ENCODE data around the gene ERCC5. TPM values are rescaled to one million over a fixed set of nuclear protein-coding genes. Genes with fewer than 3 reads are reported as not detected.

The ERCC5 gene
- total and polyA plus RNA-seq, 2 of the 8 experiments (the other 6 are each of a cell fraction or from before 2014, with no cell fraction given) = 3.8 to 24.4 TPM

DNA sequence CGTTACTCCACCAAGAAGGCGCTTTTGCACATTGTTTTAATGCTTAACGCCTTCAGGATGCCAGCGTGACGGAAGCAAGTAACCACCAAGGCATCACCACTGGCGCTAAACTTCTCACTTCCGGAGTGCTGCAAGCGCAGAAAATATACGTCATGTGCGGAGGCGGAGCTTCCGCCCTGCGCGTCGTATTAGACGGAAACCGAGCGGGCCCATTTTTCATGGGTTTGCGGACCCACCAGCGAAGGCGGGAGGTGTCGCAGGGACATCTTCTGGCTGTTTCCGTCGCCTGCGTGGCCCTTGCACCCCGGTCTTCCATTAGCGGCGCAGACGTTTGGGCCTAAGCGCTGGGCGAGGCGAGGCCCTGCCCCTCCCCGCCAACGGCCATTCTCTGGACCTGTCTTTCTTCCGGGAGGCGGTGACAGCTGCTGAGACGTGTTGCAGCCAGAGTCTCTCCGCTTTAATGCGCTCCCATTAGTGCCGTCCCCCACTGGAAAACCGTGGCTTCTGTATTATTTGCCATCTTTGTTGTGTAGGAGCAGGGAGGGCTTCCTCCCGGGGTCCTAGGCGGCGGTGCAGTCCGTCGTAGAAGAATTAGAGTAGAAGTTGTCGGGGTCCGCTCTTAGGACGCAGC lies at the start of gene ERCC5 (continued):
- TF ChIP-seq KDM4A (IDR thresholded peaks at IDR 0.05; ENCODE audit: low read depth, low read length, severe bottlenecking) = peak; percentile 95
- TF ChIP-seq HDAC6 (IDR thresholded peaks at IDR 0.05; ENCODE audit: low read depth, low read length) = no peak
- no peak for TF ChIP-seq CHD7 (IDR thresholded peaks at IDR 0.05; ENCODE audit: insufficient replicate concordance, low read length)
- peak; percentile 86; the same call in 1 of the 2 replicates for TF ChIP-seq GABPA (IDR thresholded peaks at IDR 0.05; ENCODE audit: borderline replicate concordance, insufficient read depth, low read length)
- TF ChIP-seq POLR2A (IDR thresholded peaks at IDR 0.05; ENCODE audit: control extremely low read depth in 1 of 2, low read depth in 2 of 2, low read length in 2 of 2) = peak; percentile 75 to 92
- TF ChIP-seq RAD21 (IDR thresholded peaks at IDR 0.05 in 1 of 2, conservative IDR thresholded peaks at IDR 0.05 in 1 of 2; ENCODE audit: low read depth in 2 of 2, low read length in 2 of 2) = peak in 1 of 2 experiments; percentile 28; a peak in 2 of 4 replicates
- TF ChIP-seq SAP30 (IDR thresholded peaks at IDR 0.05; ENCODE audit: insufficient read depth, insufficient replicate concordance, low read length) = peak; percentile 99
- TF ChIP-seq ATF3 (IDR thresholded peaks at IDR 0.05; ENCODE audit: insufficient read depth, low read depth, low read length) = peak; percentile 61; the same call in 1 of the 2 replicates
- no peak for TF ChIP-seq SP2 (IDR thresholded peaks at IDR 0.05; ENCODE audit: low read length)
